ENCODE measurements around the gene QTRT2. TPM values are rescaled to one million over a fixed set of nuclear protein-coding genes. Genes with fewer than 3 reads are reported as not detected.

The QTRT2 gene
- total RNA-seq, 1 experiment from 2014 or later, result 84.1 TPM

- no peak for TF ChIP-seq CTCF (conservative IDR thresholded peaks at IDR 0.05)
- Histone ChIP-seq H4K8ac (replicated peaks; ENCODE audit: insufficient read length, low read depth, low read length) (no peak overlapping the region), H3K56ac (ENCODE audit: insufficient read length, low read depth, low read length) (no peak overlapping the region), H3T11ph (ENCODE audit: low read length) (no peak overlapping the region), H3K9me3 (ENCODE audit: control insufficient read depth, low read depth, low read length) (no peaks in the 10 kb centered on the region), H2BK5ac (ENCODE audit: insufficient read length, low read length) (no peak overlapping the region), H2AFZ (ENCODE audit: low read length) (no peak overlapping the region), H2BK20ac (ENCODE audit: low read depth, low read length, poor library complexity, severe bottlenecking) (no peak overlapping the region), H3K27me3 (ENCODE audit: insufficient read depth, low read length) (no peaks in the 10 kb centered on the region), H3K23ac (ENCODE audit: insufficient read length, low read depth, low read length) (no peak overlapping the region), H3K79me2 (ENCODE audit: insufficient read depth, low read length) (no peaks in the 10 kb centered on the region), H3K79me1 (ENCODE audit: insufficient read depth, low read depth, low read length, poor library complexity, severe bottlenecking) (no peaks in the 10 kb centered on the region), H2BK120ac (ENCODE audit: low read depth, low read length, poor library complexity, severe bottlenecking) (no peak overlapping the region), H3K14ac (ENCODE audit: insufficient read depth, low read length) (no peak overlapping the region), H2BK15ac (ENCODE audit: low read depth, low read length) (no peak overlapping the region), H4K5ac (ENCODE audit: insufficient read length, low read depth, low read length) (no peak overlapping the region), H2AK5ac (ENCODE audit: insufficient read length, low read length) (no peak overlapping the region), H4K91ac (ENCODE audit: insufficient read length, low read depth, low read length) (no peak overlapping the region), H3K4me1 (ENCODE audit: insufficient read depth, low read length) (peaks cover 5% of the 10 kb centered on the region; the same call in 1 of the 2 replicates), H3K9ac (ENCODE audit: extremely low read depth, insufficient read length, low read length) (no peak overlapping the region), H2BK12ac (ENCODE audit: insufficient read length, low read depth, low read length) (no peak overlapping the region), H3K18ac (ENCODE audit: insufficient read length, low read depth, low read length) (no peak overlapping the region), H3K4me2 (ENCODE audit: insufficient read depth, insufficient read length, low read length) (no peak overlapping the region), H3K4ac (ENCODE audit: low read depth, low read length) (no peak overlapping the region), H4K20me1 (ENCODE audit: control insufficient read depth, insufficient read depth, insufficient read length) (no peaks in the 10 kb centered on the region), H3K23me2 (ENCODE audit: insufficient read length, low read depth, low read length, poor library complexity, severe bottlenecking) (no peaks in the 10 kb centered on the region), H3K27ac (ENCODE audit: insufficient read length, low read depth, low read length) (no peak overlapping the region)
- no peaks in the 10 kb centered on the region for H3K36me3 Mint-ChIP-seq (ENCODE audit: insufficient read depth in 1 of 3, low read depth in 3 of 3)
- no peak for DNase-seq
- no peaks in the 10 kb centered on the region; the same call in 1 of the 2 replicates for H3K27me3 Mint-ChIP-seq (ENCODE audit: low read depth)
- H3K9me3 Mint-ChIP-seq, result no peaks in the 10 kb centered on the region; a peak in 1 of 5 replicates
- peaks cover 21 to 26% of the 10 kb centered on the region in 2 experiments for H3K4me1 Mint-ChIP-seq
- H3K4me3 Mint-ChIP-seq, result no peak overlapping the region
- no peak overlapping the region for H3K27ac Mint-ChIP-seq
- whole genome bisulfite sequencing (ENCODE audit: extremely low coverage, insufficient read length, low lambda C conversion rate), result no CpG with 5 or more reads among the region's 3 CpGs
Measured at GRCh38 chr3:114114719-114115118, 58.2 kb downstream of the QTRT2 start.

Measured in H9 (cell line).